NCI-H1930 (cell line): ENCODE data around the gene NDUFB5.
"Not testable (repeated sequence)": the region's sequence is repeated elsewhere in the genome, so short reads cannot be mapped to it uniquely, and the experiment has no call there.

Experiments used
- DNase-seq, 2 experiments: peaks; one replicate each; lab custom pipeline; 2025; lab: John Stamatoyannopoulos, UW

The NDUFB5 gene

GRCh38 chr3:179630753-179631451, 26.3 kb downstream of the NDUFB5 start:
- DNase-seq: no peak

GRCh38 chr3:179640469-179640868, 35.9 kb downstream of the NDUFB5 start:
- no peak for DNase-seq

- no peak for DNase-seq
Observed at GRCh38 chr3:179642871-179643270, 38.3 kb downstream of the NDUFB5 start.

- not testable (repeated sequence) for DNase-seq
Observed at GRCh38 chr3:179643837-179644236, 39.2 kb downstream of the NDUFB5 start.

GRCh38 chr3:179646177-179646576, 41.6 kb downstream of the NDUFB5 start:
- no peak for DNase-seq

GRCh38 chr3:179651687-179652446, 47.3 kb downstream of the NDUFB5 start:
- no peak for DNase-seq

- DNase-seq: peak; percentile 52 to 61
Observed at GRCh38 chr3:179652447-179653095, 48.0 kb downstream of the NDUFB5 start, which contains the start of gene USP13. TSS of gene USP13 (plus strand) at chr3:179653040. CDS start at chr3:179653226, 186 bp downstream.

GRCh38 chr3:179653096-179653797, 48.7 kb downstream of the NDUFB5 start:
- peak; percentile 41 to 60 for DNase-seq

GRCh38 chr3:179655236-179655635, 50.6 kb downstream of the NDUFB5 start:
- DNase-seq: no peak

- no peak for DNase-seq
Observed at GRCh38 chr3:179658606-179659005, 54.0 kb downstream of the NDUFB5 start.

- DNase-seq: no peak
Observed at GRCh38 chr3:179660872-179661271, 56.3 kb downstream of the NDUFB5 start.

- no peak for DNase-seq
Observed at GRCh38 chr3:179661777-179662176, 57.2 kb downstream of the NDUFB5 start.

GRCh38 chr3:179663093-179663492, 58.5 kb downstream of the NDUFB5 start:
- DNase-seq: no peak

- no peak for DNase-seq
Observed at GRCh38 chr3:179666030-179666429, 61.4 kb downstream of the NDUFB5 start.

- no peak for DNase-seq
Observed at GRCh38 chr3:179666436-179667035, 61.9 kb downstream of the NDUFB5 start.

GRCh38 chr3:179668429-179668828, 63.8 kb downstream of the NDUFB5 start:
- DNase-seq: no peak

GRCh38 chr3:179670311-179670710, 65.7 kb downstream of the NDUFB5 start:
- DNase-seq: no peak

GRCh38 chr3:179671309-179671708, 66.7 kb downstream of the NDUFB5 start:
- no peak for DNase-seq

- no peak for DNase-seq
Observed at GRCh38 chr3:179671747-179672242, 67.2 kb downstream of the NDUFB5 start.

- DNase-seq: no peak
Observed at GRCh38 chr3:179672918-179673317, 68.3 kb downstream of the NDUFB5 start.

- DNase-seq: no peak
Observed at GRCh38 chr3:179673523-179673922, 68.9 kb downstream of the NDUFB5 start.

GRCh38 chr3:179676081-179676480, 71.5 kb downstream of the NDUFB5 start:
- no peak for DNase-seq
